Lower leg skin (tissue), 4 donors: ENCODE measurements around the gene MYL12A. TPM values are rescaled to one million over a fixed set of nuclear protein-coding genes. Genes with fewer than 3 reads are reported as not detected.

Experiments
- DNase-seq, 2 donors: peaks; one replicate each; pipeline ENCODE4 v3.0.0-alpha.2; 2019; ENCODE audit warnings: low spot score in 2 of 2
- H3K4me3 ChIP-seq: fragments of 200-600 bp; sonication (generic); 2 replicates; pipeline ENCODE4 v1.5.1; 2017; ENCODE audit warnings: mild to moderate bottlenecking, low read depth; ENCODE audit not compliant: poor library complexity, severe bottlenecking
- POLR2A ChIP-seq, 2 donors: fragments of 450-650 bp; IDR thresholded peaks; one replicate each; pipeline ENCODE4 v1.6.1; 2016 to 2017; ENCODE audit warnings: antibody characterized with exemption in 2 of 2, mild to moderate bottlenecking in 1 of 2, moderate library complexity in 1 of 2
- WGBS, 2 donors: methylation state at CpG; one replicate each; pipeline ENCODE4 v1.1.5; 2018; 5-methylcytosine and 5-hydroxymethylcytosine counted together
- intact Hi-C: fragments of 100-400 bp; cut with DNase I; formaldehyde crosslinking; loops from one replicate; pipeline ENCODE4 v1.15.0; 2023; ENCODE audit warnings: low total_unique reads
- total RNA-seq, 4 donors: library from RNA; depleted of rRNA; stranded (reverse); fragments of >200 nt; gene quantifications; one replicate each; pipeline ENCODE4 v1.1.0, GENCODE V29; 2016
- TF ChIP-seq, protein P1 (sequence below), 3 donors: fragments of 450-650 bp; IDR thresholded peaks; one replicate each; pipeline ENCODE4 v1.5.1; 2016; ENCODE audit warnings: antibody characterized with exemption in 3 of 3, mild to moderate bottlenecking in 3 of 3, moderate library complexity in 2 of 3

Gene MYL12A
- total RNA-seq, 4 donors from 2014 or later: 240 to 337 (median 294) TPM

DNA sequence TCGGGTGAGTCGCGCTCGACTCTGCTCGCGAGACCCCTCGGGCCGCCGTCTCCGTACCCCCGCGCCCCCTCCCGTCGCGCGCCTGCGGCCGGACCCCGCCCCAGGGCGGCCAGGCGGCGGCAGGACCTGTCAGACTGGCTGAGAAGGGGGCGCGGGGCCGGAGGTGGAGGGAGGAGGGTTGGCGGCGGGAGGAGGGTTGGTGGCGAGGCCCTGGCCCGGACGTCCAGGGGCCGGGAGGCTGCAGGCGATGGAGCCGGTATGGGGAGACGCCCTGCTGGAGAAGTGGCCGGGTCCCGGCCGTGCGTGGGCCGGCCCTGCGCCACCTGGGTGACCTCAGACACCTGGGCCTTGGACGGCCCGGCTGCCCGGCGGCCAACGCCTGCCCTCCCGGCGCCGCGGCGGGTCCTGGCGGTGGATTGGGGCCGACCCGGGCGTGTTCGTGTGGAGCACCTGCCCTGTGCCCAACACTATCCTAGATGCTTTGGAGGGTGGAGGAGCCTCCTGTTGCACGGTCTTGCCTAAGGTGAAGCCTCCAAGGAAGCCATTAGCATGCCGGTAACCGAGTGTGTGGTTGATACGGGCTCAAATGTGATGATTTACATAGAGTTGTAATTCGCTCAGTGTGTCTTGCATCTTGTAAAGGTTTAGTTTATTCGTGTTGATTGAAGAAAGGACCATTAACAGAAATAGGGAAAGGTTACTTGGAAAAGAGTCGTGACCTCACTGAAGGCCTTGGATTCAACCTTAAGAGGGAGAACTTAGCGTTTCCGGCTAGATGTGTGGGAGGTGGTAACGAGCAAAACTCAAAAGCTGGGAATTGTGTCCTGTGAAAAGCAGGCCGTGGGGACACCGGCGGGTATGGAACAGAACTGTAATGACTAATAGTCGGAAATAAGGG lies 14.9 kb downstream of the MYL12A start:
- TF ChIP-seq, protein P1, sequence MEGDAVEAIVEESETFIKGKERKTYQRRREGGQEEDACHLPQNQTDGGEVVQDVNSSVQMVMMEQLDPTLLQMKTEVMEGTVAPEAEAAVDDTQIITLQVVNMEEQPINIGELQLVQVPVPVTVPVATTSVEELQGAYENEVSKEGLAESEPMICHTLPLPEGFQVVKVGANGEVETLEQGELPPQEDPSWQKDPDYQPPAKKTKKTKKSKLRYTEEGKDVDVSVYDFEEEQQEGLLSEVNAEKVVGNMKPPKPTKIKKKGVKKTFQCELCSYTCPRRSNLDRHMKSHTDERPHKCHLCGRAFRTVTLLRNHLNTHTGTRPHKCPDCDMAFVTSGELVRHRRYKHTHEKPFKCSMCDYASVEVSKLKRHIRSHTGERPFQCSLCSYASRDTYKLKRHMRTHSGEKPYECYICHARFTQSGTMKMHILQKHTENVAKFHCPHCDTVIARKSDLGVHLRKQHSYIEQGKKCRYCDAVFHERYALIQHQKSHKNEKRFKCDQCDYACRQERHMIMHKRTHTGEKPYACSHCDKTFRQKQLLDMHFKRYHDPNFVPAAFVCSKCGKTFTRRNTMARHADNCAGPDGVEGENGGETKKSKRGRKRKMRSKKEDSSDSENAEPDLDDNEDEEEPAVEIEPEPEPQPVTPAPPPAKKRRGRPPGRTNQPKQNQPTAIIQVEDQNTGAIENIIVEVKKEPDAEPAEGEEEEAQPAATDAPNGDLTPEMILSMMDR (IDR thresholded peaks at IDR 0.05): no peak
- TF ChIP-seq POLR2A (IDR thresholded peaks at IDR 0.05): no peak
- no peak for DNase-seq
- WGBS, 2 donors: 0% methylated on average over 29 to 63 of the region's 69 CpGs
- H3K4me3 ChIP-seq: peak overlapping the region; percentile 100
- intact Hi-C loops: no loop called here

DNA sequence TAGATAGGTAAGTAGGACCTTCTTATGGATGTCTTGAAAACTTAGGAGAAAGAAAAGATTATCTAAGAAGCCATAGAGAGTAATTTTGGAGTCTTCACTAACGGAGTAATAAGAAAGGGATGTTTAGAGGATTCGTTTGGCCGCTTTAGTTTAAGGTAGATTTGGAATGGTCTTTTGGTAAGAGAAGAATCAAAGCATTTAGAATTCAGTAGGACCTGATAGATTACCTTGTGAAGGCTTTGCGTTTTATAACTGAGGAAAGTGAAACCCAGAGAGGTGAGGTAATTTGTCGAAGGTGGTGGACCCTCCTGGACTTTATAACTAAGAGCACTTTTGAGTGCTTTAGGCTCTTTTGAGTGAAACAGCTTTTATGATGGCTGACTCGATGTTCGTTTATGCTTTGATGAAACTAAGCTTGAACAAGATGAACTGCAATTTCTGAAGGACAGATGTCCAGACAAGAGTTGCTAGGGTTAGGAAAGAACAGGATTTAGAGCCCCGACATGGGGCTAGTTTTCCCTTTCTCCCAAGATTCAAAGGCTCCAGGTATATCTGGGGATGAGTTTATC lies 15.6 kb downstream of the MYL12A start:
- H3K4me3 ChIP-seq: peak overlapping the region; percentile 100
- TF ChIP-seq POLR2A (IDR thresholded peaks at IDR 0.05): no peak
- TF ChIP-seq, protein P1 (IDR thresholded peaks at IDR 0.05): no peak
- intact Hi-C loops: no loop called here
- DNase-seq: no peak
- 9 to 13% methylated on average over 8 of the region's 8 CpGs for WGBS, 2 donors

DNA sequence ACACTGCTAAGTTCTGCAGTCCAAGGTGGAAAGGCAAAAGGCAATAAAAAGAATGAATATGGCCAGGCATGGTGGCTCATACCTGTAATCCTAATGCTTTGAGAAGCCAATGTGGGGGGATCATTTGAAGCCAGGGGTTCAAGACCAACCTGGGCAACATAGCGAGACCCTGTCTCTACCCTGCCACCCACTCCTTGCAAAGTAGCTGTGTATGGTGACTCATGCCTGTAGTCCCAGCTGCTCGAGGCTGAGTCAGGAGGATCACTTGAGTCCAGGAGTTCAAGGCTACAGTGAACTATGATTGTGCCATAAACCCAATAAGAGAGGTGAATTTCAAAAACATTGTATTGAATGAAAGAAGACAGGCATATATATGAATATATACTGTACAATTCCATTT lies 16.8 kb downstream of the MYL12A start:
- intact Hi-C loops: no loop called here
- DNase-seq: no peak
- TF ChIP-seq, protein P1 (IDR thresholded peaks at IDR 0.05): no peak
- TF ChIP-seq POLR2A (IDR thresholded peaks at IDR 0.05): no peak
- WGBS, 2 donors: 52 to 65% methylated on average over 2 of the region's 2 CpGs
- H3K4me3 ChIP-seq: no peak overlapping the region

DNA sequence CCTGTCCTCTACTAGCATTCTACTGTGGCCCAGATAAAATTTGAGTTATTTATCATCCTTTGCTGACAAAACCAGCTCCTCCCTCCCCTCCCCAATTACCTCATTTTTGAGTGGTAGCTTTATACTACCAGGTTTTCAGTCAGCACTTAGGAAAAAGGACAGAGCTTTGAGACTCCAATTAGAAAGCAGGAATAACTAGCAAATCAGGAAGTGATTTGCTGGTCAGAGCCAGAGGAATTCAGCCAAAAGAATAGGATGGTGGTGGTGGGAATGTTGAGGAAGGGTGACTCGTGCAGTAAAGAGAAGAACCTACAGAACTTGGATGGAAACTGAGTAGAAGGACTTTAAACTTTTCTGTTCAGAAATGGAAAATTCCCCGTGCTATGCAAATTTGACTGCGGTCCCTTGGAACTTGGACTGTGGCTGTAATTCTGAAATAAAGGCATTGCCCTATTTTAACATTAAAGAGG lies 18.0 kb downstream of the MYL12A start:
- DNase-seq: no peak
- WGBS, 2 donors: 49 to 53% methylated on average over 3 of the region's 3 CpGs
- H3K4me3 ChIP-seq: no peak overlapping the region
- intact Hi-C loops: no loop called here
- TF ChIP-seq, protein P1 (IDR thresholded peaks at IDR 0.05): no peak
- TF ChIP-seq POLR2A (IDR thresholded peaks at IDR 0.05): no peak

DNA sequence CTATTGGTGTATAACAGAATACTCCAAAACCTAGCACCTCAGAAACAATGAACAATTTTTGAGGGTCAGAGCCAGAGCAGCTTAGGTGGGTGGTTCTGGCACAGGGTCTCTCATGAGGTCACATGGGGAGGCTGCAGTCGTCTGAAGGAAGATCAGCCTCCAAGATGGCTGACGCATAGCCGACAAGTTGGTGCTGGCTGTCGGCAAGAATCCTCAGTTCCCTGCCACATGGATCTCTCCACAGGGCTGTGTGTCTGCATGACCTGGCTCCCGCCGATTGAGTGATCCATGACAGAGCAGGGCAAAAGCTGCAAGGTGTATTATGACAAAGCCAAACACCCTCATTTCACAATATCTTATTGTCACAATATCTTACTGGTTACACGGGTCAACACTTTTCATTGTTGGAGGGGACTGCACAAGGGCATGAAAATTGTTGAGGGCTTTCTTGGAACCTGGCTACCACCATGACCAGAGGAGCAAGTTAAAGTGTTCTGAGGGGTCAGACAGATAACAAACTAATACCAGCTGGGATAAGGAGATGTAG lies 18.5 kb downstream of the MYL12A start:
- intact Hi-C loops: no loop called here
- TF ChIP-seq, protein P1 (IDR thresholded peaks at IDR 0.05): no peak
- no peak for TF ChIP-seq POLR2A (IDR thresholded peaks at IDR 0.05)
- DNase-seq: peak in 1 of 2 donors; percentile 53
- no peak overlapping the region for H3K4me3 ChIP-seq
- 29 to 39% methylated on average over 7 of the region's 7 CpGs for WGBS, 2 donors
